ENCODE results near the gene EIF4A2. TPM values are rescaled to one million over a fixed set of nuclear protein-coding genes. Genes with fewer than 3 reads are reported as not detected.

EIF4A2 gene
- total and polyA plus RNA-seq, 10 of the 15 experiments (the other 5 are each of a cell fraction or from before 2014, with no cell fraction given) = 154 to 680 (median 259) TPM

- no peak for TF ChIP-seq ZBTB4 (CRISPR knock-in tag; IDR thresholded peaks at IDR 0.05)
- peak; percentile 34 for TF ChIP-seq RELA (IDR thresholded peaks at IDR 0.05; ENCODE audit: borderline replicate concordance, partially characterized antibody)
- TF ChIP-seq HDGF (IDR thresholded peaks at IDR 0.05) = no peak
- TF ChIP-seq EZH2 (IDR thresholded peaks at IDR 0.05; ENCODE audit: borderline replicate concordance, control insufficient read depth, low read depth, low read length) = no peak
- peak; percentile 97 for TF ChIP-seq CREM (IDR thresholded peaks at IDR 0.05; ENCODE audit: low read depth)
- no peak for TF ChIP-seq ZNF217 (IDR thresholded peaks at IDR 0.05)
- peak; percentile 60 for TF ChIP-seq LARP7 (IDR thresholded peaks at IDR 0.05)
- TF ChIP-seq POLR2A (IDR thresholded peaks at IDR 0.05; ENCODE audit: low read depth, low read length) = peak; percentile 81
- no peak for TF ChIP-seq SUZ12 (IDR thresholded peaks at IDR 0.05; ENCODE audit: unreplicated experiment)
- TF ChIP-seq SIN3A (IDR thresholded peaks at IDR 0.05; ENCODE audit: low read depth, low read length) = peak; percentile 70; the same call in 1 of the 2 replicates
- no peak for TF ChIP-seq NFXL1 (IDR thresholded peaks at IDR 0.05; ENCODE audit: borderline replicate concordance)
- TF ChIP-seq CHD4 (IDR thresholded peaks at IDR 0.05) = no peak
- peak; percentile 64; the same call in 1 of the 2 replicates for TF ChIP-seq NR2F1 (conservative IDR thresholded peaks at IDR 0.05)
- TF ChIP-seq ATF7 (IDR thresholded peaks at IDR 0.05; ENCODE audit: low read depth) = no peak
- no peak for TF ChIP-seq TBL1XR1 (IDR thresholded peaks at IDR 0.05; ENCODE audit: low read depth, low read length)
- TF ChIP-seq SIX5 (IDR thresholded peaks at IDR 0.05; ENCODE audit: low read depth, low read length, severe bottlenecking) = peak; percentile 18
- no peak for TF ChIP-seq CHD2 (IDR thresholded peaks at IDR 0.05; ENCODE audit: borderline replicate concordance, low read depth, low read length)
- peak; percentile 82 for TF ChIP-seq SMAD5 (IDR thresholded peaks at IDR 0.05; ENCODE audit: low read depth)
- TF ChIP-seq MTA2 (IDR thresholded peaks at IDR 0.05; ENCODE audit: low read depth) = peak; percentile 22; the same call in 1 of the 2 replicates
- peak; percentile 99 for TF ChIP-seq RB1 (IDR thresholded peaks at IDR 0.05; ENCODE audit: borderline replicate concordance)
- no peak for TF ChIP-seq TARDBP (IDR thresholded peaks at IDR 0.05; ENCODE audit: borderline replicate concordance)
- TF ChIP-seq EGR1 (IDR thresholded peaks at IDR 0.05; ENCODE audit: borderline replicate concordance in 1 of 2, low read depth in 2 of 2, low read length in 2 of 2) = peak in 1 of 2 experiments; percentile 93; a peak in 1 of 3 replicates
- peak; percentile 64 for TF ChIP-seq PML (IDR thresholded peaks at IDR 0.05; ENCODE audit: low read length)
- peak; percentile 50 to 81 for TF ChIP-seq SRF (IDR thresholded peaks at IDR 0.05; ENCODE audit: low read depth in 2 of 2, low read length in 2 of 2)
- TF ChIP-seq ZNF622 (IDR thresholded peaks at IDR 0.05) = no peak
- TF ChIP-seq TAF1 (IDR thresholded peaks at IDR 0.05; ENCODE audit: borderline replicate concordance, low read depth, low read length) = peak; percentile 72; the same call in 1 of the 2 replicates
- TF ChIP-seq CEBPB (IDR thresholded peaks at IDR 0.05; ENCODE audit: borderline replicate concordance in 1 of 2, low read depth in 2 of 2, low read length in 2 of 2) = no peak
- no peak for TF ChIP-seq SKIL (IDR thresholded peaks at IDR 0.05; ENCODE audit: low read depth, poor library complexity, severe bottlenecking)
These were observed 23.0 kb downstream of the EIF4A2 start, which contains the start of gene RFC4 (continued) for GRCh38 chr3:186806089-186807055.

Data from GM12878 (cell line).